GM23338 (cell line): ENCODE measurements around the gene UPF2. TPM values are rescaled to one million over a fixed set of nuclear protein-coding genes. Genes with fewer than 3 reads are reported as not detected.

ENCODE experiments used
- ATAC-seq: fragments of 200-7000 bp; cut with Tn5 transposase; 3 replicates; pipeline ENCODE4 v1.9.1; 2020
- DNase-seq: peaks from one replicate; pipeline ENCODE4 v3.0.0-alpha.2; 2015; ENCODE audit warnings: low spot score
- H2AFZ ChIP-seq: fragments of 200-600 bp; sonication (generic); 2 replicates; pipeline ENCODE4 v1.8.0; 2016; ENCODE audit warnings: antibody characterized with exemption, mild to moderate bottlenecking, moderate library complexity
- H3F3A ChIP-seq: fragments of 200-600 bp; sonication (generic); replicated peaks from 2 replicates; pipeline ENCODE4 v1.8.0; 2017; ENCODE audit warnings: antibody characterized with exemption, mixed run types, low read depth
- H3K27ac ChIP-seq: fragments of 200-600 bp; sonication (generic); 2 replicates; pipeline ENCODE4 v1.6.1; 2016; ENCODE audit warnings: low read depth
- H3K27me3 ChIP-seq: fragments of 200-600 bp; sonication (generic); 2 replicates; pipeline ENCODE4 v1.8.0; 2016; ENCODE audit warnings: mild to moderate bottlenecking, mixed run types, moderate library complexity; ENCODE audit not compliant: insufficient read depth
- H3K36me3 ChIP-seq: fragments of 200-600 bp; sonication (generic); 2 replicates; pipeline ENCODE4 v1.8.0; 2016; ENCODE audit warnings: mild to moderate bottlenecking; ENCODE audit not compliant: insufficient read depth
- H3K4me1 ChIP-seq: fragments of 200-600 bp; sonication (generic); 2 replicates; pipeline ENCODE4 v1.8.0; 2016; ENCODE audit warnings: mild to moderate bottlenecking, moderate library complexity; ENCODE audit not compliant: insufficient read depth
- H3K4me2 ChIP-seq: fragments of 200-600 bp; sonication (generic); 2 replicates; pipeline ENCODE4 v1.7.1; 2017; ENCODE audit warnings: mixed run types
- H3K4me3 ChIP-seq: fragments of 200-600 bp; sonication (generic); 2 replicates; pipeline ENCODE4 v1.6.1; 2016; ENCODE audit warnings: mixed run types
- H3K79me2 ChIP-seq: fragments of 200-600 bp; sonication (generic); replicated peaks from 2 replicates; pipeline ENCODE4 v1.8.0; 2017; ENCODE audit warnings: mild to moderate bottlenecking; ENCODE audit not compliant: insufficient read depth
- H3K9me2 ChIP-seq: fragments of 200-600 bp; sonication (generic); 2 replicates; pipeline ENCODE4 v1.8.0; 2017; ENCODE audit not compliant: insufficient read depth
- H4K20me1 ChIP-seq: fragments of 200-600 bp; sonication (generic); replicated peaks from 2 replicates; pipeline ENCODE4 v1.8.0; 2017; ENCODE audit warnings: mild to moderate bottlenecking; ENCODE audit not compliant: insufficient read depth
- H3K27ac Mint-ChIP-seq: 2 replicates; pipeline ENCODE4 v1.8.0; 2020; ENCODE audit warnings: inconsistent platforms, mild to moderate bottlenecking, moderate library complexity, mixed read lengths
- H3K27me3 Mint-ChIP-seq: 3 replicates; pipeline ENCODE4 v1.8.0; 2022; ENCODE audit warnings: low read depth, mild to moderate bottlenecking, moderate library complexity, mixed read lengths, inconsistent platforms; ENCODE audit not compliant: insufficient read depth, poor library complexity
- H3K36me3 Mint-ChIP-seq: 3 replicates; pipeline ENCODE4 v1.8.0; 2021; ENCODE audit warnings: low read depth, mild to moderate bottlenecking, inconsistent platforms, moderate library complexity, mixed read lengths
- H3K4me1 Mint-ChIP-seq: 3 replicates; pipeline ENCODE4 v1.8.0; 2020; ENCODE audit warnings: mild to moderate bottlenecking, inconsistent platforms, mixed read lengths
- H3K4me3 Mint-ChIP-seq: 3 replicates; pipeline ENCODE4 v1.8.0; 2021; ENCODE audit warnings: moderate library complexity, mild to moderate bottlenecking, inconsistent platforms, mixed read lengths
- H3K9me3 Mint-ChIP-seq: 3 replicates; pipeline ENCODE4 v1.8.0; 2020; ENCODE audit warnings: moderate library complexity, mild to moderate bottlenecking, inconsistent platforms, mixed read lengths
- CREB1 ChIP-seq: fragments of 250-450 bp; sonication (Bioruptor Pico); IDR thresholded peaks from 2 replicates; pipeline ENCODE4 v1.5.0; 2020; ENCODE audit warnings: low read depth, mild to moderate bottlenecking, moderate library complexity
- EZH2 ChIP-seq: fragments of 200-600 bp; sonication (generic); IDR thresholded peaks from one replicate; pipeline ENCODE4 v1.8.0; 2017; ENCODE audit warnings: antibody characterized with exemption, mild to moderate bottlenecking, low read depth; ENCODE audit not compliant: unreplicated experiment
- EZH2phosphoT487 ChIP-seq: fragments of 200-600 bp; sonication (generic); IDR thresholded peaks from one replicate; pipeline ENCODE4 v1.8.1; 2018; ENCODE audit warnings: antibody characterized with exemption; ENCODE audit not compliant: unreplicated experiment
- JUNB ChIP-seq: IDR thresholded peaks from one replicate; pipeline ENCODE4 v1.6.1; 2016; ENCODE audit warnings: antibody characterized with exemption; ENCODE audit not compliant: unreplicated experiment
- NANOG ChIP-seq: IDR thresholded peaks from 2 replicates; pipeline ENCODE4 v1.6.1; 2016; ENCODE audit warnings: antibody characterized with exemption, borderline replicate concordance
- POLR2AphosphoS5 ChIP-seq: IDR thresholded peaks from 2 replicates; pipeline ENCODE4 v1.6.1; 2016; ENCODE audit warnings: antibody characterized with exemption, low read depth
- STAT1 ChIP-seq: IDR thresholded peaks from one replicate; pipeline ENCODE4 v1.6.1; 2016; ENCODE audit warnings: antibody characterized with exemption; ENCODE audit not compliant: unreplicated experiment
- ZNF114 ChIP-seq: fragments of 250-450 bp; sonication (Bioruptor Pico); IDR thresholded peaks from 2 replicates; pipeline ENCODE4 v1.5.0; 2020; ENCODE audit warnings: mild to moderate bottlenecking, moderate library complexity
- ZNF331 ChIP-seq: fragments of 250-450 bp; sonication (Bioruptor Pico); IDR thresholded peaks from 2 replicates; pipeline ENCODE4 v1.5.0; 2020; ENCODE audit warnings: low read depth, mild to moderate bottlenecking, moderate library complexity
- polyA plus RNA-seq: library from polyadenylated mRNA; unstranded; fragments of >200 nt; fragmentation: Nextera tagmentation; extraction: Ambion mirVana; gene quantifications from 2 replicates; pipeline ENCODE4 v1.2.1, GENCODE V29; 2016
- total RNA-seq: library from RNA; depleted of rRNA; stranded (reverse); fragments of >200 nt; shearing (Covaris generic); gene quantifications from 2 replicates; pipeline ENCODE4 v1.2.3, GENCODE V29; 2014
- TF ChIP-seq, protein P1 (sequence below), 2 experiments: fragments of 200-600 bp in 1 of 2; sonication (generic) in 1 of 2; conservative IDR thresholded peaks; 2 replicates each; pipeline versions ENCODE4 v1.5.1 to v1.6.1; 2016 to 2017; ENCODE audit warnings: antibody characterized with exemption in 2 of 2, low read depth in 2 of 2, mild to moderate bottlenecking in 2 of 2, moderate library complexity in 1 of 2
- TF ChIP-seq, protein P2 (sequence below): IDR thresholded peaks from 2 replicates; pipeline ENCODE4 v1.6.1; 2016; ENCODE audit warnings: antibody characterized with exemption
- TF ChIP-seq, protein P3 (sequence below): IDR thresholded peaks from one replicate; pipeline ENCODE4 v1.6.1; 2018; ENCODE audit warnings: antibody characterized with exemption; ENCODE audit not compliant: unreplicated experiment

UPF2 gene
- total and polyA plus RNA-seq, 2 experiments from 2014 or later, result 29.0 to 78.5 TPM

DNA sequence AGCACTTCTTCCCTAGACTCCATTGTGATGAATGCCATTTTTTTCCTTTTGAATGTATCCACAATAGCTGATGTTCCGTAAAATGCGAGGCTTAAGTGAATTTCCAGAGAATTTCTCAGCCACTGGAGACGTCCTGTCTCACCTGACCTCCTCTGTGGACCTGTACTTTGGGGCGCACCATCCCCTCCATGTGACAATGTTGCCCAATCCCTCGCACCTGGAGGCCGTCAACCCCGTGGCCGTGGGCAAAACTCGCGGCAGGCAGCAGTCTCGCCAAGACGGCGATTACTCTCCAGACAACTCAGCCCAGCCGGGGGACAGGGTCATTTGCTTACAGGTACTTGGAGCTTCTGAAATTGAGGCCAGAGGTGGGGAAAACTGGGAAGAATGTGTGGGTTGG, 46.3 kb upstream of the UPF2 start (continued):
- TF ChIP-seq, protein P1, sequence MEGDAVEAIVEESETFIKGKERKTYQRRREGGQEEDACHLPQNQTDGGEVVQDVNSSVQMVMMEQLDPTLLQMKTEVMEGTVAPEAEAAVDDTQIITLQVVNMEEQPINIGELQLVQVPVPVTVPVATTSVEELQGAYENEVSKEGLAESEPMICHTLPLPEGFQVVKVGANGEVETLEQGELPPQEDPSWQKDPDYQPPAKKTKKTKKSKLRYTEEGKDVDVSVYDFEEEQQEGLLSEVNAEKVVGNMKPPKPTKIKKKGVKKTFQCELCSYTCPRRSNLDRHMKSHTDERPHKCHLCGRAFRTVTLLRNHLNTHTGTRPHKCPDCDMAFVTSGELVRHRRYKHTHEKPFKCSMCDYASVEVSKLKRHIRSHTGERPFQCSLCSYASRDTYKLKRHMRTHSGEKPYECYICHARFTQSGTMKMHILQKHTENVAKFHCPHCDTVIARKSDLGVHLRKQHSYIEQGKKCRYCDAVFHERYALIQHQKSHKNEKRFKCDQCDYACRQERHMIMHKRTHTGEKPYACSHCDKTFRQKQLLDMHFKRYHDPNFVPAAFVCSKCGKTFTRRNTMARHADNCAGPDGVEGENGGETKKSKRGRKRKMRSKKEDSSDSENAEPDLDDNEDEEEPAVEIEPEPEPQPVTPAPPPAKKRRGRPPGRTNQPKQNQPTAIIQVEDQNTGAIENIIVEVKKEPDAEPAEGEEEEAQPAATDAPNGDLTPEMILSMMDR (conservative IDR thresholded peaks at IDR 0.05; ENCODE audit: low read depth in 2 of 2), result no peak
- TF ChIP-seq ZNF114 (CRISPR knock-in tag), result no peak

DNA sequence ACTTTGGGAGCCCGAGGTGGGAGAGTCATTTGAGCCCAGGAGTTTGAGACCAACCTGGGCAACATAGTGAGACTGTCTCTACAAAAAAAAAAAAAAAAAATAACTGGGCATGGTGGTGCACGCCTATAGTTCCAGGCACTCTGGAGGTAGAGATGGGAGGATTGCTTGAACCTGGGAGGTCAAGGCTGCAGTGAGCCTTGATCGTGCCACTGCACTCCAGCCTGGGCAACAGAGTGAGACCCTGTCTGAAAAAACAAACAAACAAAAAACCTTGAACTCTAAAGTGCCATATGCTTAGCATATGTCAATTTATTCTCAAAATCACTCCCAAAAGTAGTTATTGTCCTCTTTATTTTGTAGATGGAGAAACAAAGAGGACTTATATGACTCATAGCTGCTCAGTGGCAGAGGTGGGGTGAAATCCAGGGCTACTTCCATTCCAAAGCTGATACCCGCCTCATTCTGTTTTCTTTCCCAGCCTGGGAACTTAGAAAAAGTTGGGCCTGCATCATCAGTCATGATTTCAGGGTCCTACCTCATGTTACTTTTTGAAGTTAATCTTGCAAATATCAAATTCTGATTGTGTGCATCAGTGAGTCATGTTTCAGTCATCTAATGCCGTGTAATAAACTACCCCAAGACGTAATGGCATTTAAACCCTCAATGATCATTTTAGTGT, 39.4 kb upstream of the UPF2 start:
- Mint-ChIP-seq H3K4me3 (no peak overlapping the region), H3K9me3 (no peaks in the 10 kb centered on the region), H3K36me3 (peaks cover 46% of the 10 kb centered on the region), H3K27ac (no peak overlapping the region), H3K27me3 (peaks cover 2% of the 10 kb centered on the region), H3K4me1 (no peaks in the 10 kb centered on the region)
- H3K4me3 ChIP-seq, result no peak overlapping the region
- peaks cover 8% of the 10 kb centered on the region; the same call in 1 of the 2 replicates for H4K20me1 ChIP-seq
- no peaks in the 10 kb centered on the region for H3K27me3 ChIP-seq
- no peaks in the 10 kb centered on the region for H3K9me2 ChIP-seq
- no peak for ATAC-seq
- no peaks in the 10 kb centered on the region for H3K4me1 ChIP-seq
- no peak overlapping the region for H2AFZ ChIP-seq
- no peak for DNase-seq
- H3K36me3 ChIP-seq, result peaks cover 16% of the 10 kb centered on the region
- H3K4me2 ChIP-seq, result no peak overlapping the region
- 0 out of 2 replicates have a peak overlapping the region, but pooled peaks have one; percentile 33 for H3K27ac ChIP-seq
- H3K79me2 ChIP-seq, result 0 out of 2 replicates have a peak, but pooled peaks cover 4% of the 10 kb centered on the region
- H3F3A ChIP-seq, result no peaks in the 10 kb centered on the region
- TF ChIP-seq NANOG, result no peak
- TF ChIP-seq, protein P1 (conservative IDR thresholded peaks at IDR 0.05; ENCODE audit: low read depth in 2 of 2), result no peak
- TF ChIP-seq ZNF331 (CRISPR knock-in tag), result no peak
- TF ChIP-seq POLR2AphosphoS5, result no peak
- no peak for TF ChIP-seq ZNF114 (CRISPR knock-in tag)
- no peak for TF ChIP-seq EZH2
- no peak for TF ChIP-seq EZH2phosphoT487
- TF ChIP-seq, protein P2, sequence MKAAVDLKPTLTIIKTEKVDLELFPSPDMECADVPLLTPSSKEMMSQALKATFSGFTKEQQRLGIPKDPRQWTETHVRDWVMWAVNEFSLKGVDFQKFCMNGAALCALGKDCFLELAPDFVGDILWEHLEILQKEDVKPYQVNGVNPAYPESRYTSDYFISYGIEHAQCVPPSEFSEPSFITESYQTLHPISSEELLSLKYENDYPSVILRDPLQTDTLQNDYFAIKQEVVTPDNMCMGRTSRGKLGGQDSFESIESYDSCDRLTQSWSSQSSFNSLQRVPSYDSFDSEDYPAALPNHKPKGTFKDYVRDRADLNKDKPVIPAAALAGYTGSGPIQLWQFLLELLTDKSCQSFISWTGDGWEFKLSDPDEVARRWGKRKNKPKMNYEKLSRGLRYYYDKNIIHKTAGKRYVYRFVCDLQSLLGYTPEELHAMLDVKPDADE, result no peak
- TF ChIP-seq, protein P3, sequence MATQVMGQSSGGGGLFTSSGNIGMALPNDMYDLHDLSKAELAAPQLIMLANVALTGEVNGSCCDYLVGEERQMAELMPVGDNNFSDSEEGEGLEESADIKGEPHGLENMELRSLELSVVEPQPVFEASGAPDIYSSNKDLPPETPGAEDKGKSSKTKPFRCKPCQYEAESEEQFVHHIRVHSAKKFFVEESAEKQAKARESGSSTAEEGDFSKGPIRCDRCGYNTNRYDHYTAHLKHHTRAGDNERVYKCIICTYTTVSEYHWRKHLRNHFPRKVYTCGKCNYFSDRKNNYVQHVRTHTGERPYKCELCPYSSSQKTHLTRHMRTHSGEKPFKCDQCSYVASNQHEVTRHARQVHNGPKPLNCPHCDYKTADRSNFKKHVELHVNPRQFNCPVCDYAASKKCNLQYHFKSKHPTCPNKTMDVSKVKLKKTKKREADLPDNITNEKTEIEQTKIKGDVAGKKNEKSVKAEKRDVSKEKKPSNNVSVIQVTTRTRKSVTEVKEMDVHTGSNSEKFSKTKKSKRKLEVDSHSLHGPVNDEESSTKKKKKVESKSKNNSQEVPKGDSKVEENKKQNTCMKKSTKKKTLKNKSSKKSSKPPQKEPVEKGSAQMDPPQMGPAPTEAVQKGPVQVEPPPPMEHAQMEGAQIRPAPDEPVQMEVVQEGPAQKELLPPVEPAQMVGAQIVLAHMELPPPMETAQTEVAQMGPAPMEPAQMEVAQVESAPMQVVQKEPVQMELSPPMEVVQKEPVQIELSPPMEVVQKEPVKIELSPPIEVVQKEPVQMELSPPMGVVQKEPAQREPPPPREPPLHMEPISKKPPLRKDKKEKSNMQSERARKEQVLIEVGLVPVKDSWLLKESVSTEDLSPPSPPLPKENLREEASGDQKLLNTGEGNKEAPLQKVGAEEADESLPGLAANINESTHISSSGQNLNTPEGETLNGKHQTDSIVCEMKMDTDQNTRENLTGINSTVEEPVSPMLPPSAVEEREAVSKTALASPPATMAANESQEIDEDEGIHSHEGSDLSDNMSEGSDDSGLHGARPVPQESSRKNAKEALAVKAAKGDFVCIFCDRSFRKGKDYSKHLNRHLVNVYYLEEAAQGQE, result no peak
- TF ChIP-seq JUNB, result no peak
- no peak for TF ChIP-seq CREB1 (CRISPR knock-in tag)
- no peak for TF ChIP-seq STAT1
